GM12874 (cell line): ENCODE results near the gene PCDHA7.
A peak's percentile ranks its signal among the peaks of the same experiment; 100 is the strongest.

ENCODE experiments used
- TF ChIP-seq, protein P1 (sequence below): IDR thresholded peaks from 2 replicates; pipeline ENCODE4 v1.5.1; 2011; ENCODE audit warnings: low read depth, mild to moderate bottlenecking, control low read depth, low read length, moderate library complexity; ENCODE audit not compliant: insufficient read depth

The PCDHA7 gene

DNA sequence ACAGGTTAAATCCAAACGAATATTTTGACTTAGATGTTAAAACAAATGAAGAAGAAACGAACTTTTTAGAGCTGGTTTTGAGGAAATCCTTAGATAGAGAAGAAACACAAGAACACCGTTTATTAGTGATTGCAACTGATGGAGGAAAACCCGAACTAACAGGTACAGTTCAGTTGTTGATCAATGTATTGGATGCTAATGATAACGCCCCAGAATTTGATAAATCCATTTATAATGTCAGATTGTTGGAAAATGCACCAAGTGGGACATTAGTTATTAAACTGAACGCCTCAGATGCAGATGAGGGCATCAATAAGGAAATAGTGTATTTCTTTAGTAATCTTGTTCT lies 11.8 kb upstream of the PCDHA7 start:
- TF ChIP-seq, protein P1, sequence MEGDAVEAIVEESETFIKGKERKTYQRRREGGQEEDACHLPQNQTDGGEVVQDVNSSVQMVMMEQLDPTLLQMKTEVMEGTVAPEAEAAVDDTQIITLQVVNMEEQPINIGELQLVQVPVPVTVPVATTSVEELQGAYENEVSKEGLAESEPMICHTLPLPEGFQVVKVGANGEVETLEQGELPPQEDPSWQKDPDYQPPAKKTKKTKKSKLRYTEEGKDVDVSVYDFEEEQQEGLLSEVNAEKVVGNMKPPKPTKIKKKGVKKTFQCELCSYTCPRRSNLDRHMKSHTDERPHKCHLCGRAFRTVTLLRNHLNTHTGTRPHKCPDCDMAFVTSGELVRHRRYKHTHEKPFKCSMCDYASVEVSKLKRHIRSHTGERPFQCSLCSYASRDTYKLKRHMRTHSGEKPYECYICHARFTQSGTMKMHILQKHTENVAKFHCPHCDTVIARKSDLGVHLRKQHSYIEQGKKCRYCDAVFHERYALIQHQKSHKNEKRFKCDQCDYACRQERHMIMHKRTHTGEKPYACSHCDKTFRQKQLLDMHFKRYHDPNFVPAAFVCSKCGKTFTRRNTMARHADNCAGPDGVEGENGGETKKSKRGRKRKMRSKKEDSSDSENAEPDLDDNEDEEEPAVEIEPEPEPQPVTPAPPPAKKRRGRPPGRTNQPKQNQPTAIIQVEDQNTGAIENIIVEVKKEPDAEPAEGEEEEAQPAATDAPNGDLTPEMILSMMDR, result no peak

DNA sequence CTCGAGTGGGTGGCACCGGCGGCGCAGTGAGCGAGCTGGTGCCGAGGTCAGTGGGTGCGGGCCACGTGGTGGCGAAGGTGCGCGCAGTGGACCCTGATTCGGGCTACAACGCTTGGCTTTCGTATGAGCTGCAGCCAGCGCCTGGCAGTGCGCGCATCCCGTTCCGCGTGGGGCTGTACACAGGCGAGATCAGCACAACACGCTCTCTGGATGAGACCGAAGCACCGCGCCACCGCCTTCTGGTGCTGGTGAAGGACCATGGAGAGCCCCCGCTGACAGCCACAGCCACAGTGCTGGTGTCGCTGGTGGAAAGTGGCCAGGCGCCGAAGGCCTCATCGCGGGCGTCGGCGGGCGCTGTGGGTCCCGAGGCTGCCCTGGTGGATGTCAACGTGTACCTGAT lies 10.6 kb upstream of the PCDHA7 start:
- TF ChIP-seq, protein P1, result no peak

DNA sequence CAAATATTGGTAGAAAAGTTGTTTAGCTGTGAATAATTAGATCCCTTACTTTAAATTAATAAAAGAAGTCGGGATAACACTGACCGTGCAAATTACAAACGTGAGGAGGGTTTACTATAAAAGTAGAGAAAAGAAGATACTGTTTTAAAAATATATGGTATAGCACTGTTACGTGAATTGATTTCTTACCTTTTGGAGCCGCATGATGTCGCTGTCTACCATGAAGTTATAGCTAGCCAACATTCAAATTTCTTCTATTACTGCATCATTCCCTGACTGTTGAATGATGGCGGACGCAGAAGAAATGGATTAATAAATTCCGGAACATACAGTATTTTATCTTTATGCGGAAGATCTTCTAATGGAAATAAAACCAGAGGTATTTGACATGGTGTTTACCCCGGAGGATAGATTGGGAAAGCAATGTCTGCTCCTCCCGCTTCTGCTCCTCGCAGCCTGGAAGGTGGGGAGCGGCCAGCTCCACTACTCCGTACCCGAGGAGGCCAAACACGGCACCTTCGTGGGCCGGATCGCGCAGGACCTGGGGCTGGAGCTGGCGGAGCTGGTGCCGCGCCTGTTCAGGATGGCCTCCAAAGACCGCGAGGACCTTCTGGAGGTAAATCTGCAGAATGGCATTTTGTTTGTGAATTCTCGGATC lies 6.2 kb upstream of the PCDHA7 start, which contains the start of gene PCDHA6:
TSS of gene PCDHA6 (plus strand) at position 257 of the 658 bp plus-strand sequence. CDS start at position 389, 132 bp downstream.
- TF ChIP-seq, protein P1, result no peak

DNA sequence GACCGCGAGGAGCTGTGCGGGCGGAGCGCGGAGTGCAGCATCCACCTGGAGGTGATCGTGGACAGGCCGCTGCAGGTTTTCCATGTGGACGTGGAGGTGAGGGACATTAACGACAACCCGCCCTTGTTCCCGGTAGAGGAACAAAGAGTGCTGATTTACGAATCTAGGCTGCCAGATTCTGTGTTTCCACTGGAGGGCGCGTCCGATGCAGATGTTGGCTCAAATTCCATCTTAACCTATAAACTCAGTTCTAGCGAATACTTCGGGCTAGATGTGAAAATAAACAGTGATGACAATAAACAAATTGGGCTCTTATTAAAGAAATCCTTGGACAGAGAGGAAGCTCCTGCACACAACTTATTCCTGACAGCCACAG lies 5.7 kb upstream of the PCDHA7 start:
- TF ChIP-seq, protein P1, result no peak

DNA sequence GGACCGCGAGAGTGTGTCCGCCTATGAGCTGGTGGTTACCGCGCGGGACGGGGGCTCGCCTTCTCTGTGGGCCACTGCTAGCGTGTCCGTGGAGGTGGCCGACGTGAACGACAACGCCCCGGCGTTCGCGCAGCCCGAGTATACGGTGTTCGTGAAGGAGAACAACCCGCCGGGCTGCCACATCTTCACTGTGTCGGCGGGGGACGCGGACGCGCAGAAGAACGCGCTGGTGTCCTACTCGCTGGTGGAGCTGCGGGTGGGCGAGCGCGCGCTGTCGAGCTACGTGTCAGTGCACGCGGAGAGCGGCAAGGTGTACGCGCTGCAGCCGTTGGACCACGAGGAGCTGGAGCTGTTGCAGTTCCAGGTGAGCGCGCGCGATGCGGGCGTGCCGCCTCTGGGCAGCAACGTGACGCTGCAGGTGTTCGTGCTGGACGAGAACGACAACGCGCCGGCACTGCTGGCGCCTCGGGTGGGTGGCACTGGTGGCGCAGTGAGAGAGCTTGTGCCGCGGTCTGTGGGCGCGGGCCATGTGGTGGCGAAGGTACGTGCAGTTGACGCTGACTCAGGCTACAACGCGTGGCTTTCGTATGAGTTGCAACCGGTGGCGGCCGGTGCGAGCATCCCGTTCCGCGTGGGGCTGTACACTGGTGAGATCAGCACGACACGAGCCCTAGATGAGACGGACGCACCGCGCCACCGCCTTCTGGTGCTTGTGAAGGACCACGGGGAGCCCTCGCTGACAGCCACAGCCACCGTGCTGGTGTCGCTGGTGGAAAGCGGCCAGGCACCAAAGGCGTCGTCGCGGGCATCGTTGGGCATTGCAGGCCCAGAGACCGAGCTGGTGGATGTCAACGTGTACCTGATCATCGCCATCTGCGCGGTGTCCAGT lies 1.8 kb downstream of the PCDHA7 start:
- TF ChIP-seq, protein P1, result no peak

DNA sequence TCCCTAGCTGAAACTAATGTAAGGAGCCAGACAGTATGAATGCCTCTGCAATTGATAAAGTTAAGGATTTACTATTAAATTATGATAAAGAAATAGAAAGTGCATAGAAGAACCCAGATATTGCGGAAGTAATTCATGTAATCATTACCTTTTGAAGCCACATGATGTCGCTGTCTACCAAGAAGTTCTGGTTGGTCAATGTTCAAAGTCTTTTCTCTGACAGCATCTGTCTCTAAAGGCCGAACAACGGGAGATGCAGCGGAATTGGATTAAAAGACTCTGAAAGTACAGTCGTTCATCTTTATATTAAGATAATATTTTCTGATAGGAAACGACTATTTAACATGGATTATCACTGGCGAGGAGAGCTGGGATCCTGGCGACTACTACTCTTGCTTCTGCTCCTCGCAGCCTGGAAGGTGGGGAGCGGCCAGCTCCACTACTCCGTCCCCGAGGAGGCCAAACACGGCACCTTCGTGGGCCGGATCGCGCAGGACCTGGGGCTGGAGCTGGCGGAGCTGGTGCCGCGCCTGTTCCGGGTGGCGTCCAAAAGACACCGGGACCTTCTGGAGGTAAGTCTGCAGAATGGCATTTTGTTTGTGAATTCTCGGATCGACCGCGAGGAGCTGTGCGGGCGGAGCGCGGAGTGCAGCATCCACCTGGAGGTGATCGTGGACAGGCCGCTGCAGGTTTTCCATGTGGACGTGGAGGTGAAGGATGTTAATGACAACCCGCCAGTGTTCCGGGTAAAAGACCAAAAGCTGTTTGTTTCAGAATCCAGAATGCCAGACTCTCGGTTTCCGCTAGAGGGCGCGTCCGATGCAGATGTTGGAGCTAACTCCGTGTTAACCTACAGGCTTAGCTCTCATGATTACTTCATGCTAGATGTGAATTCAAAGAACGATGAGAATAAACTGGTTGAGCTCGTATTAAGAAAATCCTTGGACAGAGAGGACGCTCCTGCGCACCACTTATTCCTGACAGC lies 7.2 kb downstream of the PCDHA7 start, which contains the start of gene PCDHA8:
TSS of gene PCDHA8 (plus strand) at position 210 of the 985 bp plus-strand sequence. CDS start at position 345, 135 bp downstream.
- TF ChIP-seq, protein P1, result 0 out of 2 replicates have a peak, but pooled peaks have one; percentile 22
